NCI-H1105 treated with DMSO at 0.1 percent for 48 hours (cell line): ENCODE results near the gene LIPC.

ENCODE experiments used
- DNase-seq: peaks from one replicate; lab custom pipeline; 2025; lab: John Stamatoyannopoulos, UW

Gene LIPC

DNA sequence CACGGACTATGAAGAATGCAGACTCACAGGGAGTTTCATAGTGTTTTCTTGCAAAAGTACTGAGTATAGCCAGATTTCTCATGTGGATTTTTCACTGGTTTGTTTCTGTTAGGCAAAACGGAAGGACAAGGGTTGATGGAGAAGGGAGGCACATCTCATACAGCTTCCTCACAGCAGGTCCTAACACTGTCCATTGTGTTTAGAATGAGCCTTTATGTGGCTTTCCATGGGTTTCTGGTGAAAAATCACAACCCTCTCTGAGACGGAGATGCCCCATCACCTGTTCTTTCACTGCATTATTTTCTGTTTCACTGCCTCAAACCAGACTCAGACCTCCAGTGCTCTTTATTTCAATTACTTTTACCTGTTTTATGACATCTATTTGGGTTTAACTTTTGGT lies 25.0 kb upstream of the LIPC start:
- no peak for DNase-seq

DNA sequence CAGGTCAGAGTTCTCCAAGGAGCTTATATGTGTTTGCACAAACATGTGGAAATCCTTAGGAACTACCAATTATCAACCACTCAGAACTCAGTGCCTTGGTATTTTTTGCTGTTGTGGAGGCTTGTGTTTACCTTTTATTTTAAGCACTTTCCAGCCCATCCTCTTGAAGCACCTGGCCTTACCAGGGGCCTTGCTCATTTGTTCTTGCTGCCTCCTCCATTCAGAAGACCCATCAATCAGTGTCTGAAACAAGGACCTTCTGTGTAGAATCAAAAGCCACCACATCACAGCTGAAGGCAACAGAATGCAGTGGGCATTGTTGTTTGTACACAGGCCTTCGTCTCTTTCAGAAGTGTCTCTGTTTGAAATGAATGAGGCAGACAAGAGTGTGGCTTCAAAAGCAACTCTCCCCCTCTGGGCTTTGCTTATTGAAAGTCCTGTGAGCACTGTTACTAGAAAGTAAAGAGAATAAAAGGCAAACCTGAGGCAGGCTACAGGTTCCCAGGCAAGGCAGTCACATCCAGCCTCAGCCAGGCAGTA lies 24.5 kb upstream of the LIPC start:
- DNase-seq: no peak

DNA sequence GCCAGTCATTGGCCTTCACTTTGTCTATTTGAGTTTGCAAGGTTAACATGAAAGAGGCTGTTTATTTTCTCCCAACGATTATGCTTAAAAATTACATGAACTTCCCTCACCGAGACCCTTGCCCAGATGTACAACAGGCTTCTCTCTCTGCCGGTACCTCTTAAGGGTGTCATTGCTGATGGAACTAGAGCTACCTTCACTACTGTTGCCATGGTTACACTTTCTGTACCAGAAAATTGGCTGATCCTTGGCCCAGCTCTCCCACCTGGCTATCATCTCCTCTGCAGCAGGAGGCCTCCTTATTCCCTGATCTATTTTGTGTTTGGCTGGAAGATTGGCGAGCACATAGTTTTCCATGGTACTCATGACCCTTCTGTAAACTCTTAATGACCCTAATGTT lies 24.0 kb upstream of the LIPC start:
- DNase-seq: peak; percentile 16

DNA sequence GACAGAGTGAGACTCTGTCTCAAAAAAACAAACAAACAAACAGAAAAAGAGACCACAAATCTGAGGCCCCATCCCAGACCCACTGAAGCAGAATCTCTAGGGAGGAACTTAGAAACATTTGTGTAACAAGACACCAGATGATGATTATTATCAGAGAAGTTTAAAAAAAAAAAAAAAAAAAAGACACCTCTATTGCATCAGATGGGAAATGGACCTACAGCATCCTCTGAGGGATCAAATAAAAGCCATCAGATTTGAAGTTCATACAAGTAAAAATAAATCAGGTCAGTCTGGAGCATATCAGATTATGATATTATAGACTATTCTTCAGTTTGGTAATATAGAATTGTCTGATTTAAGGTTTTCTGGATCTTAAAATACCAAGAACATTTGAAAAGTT lies 21.9 kb upstream of the LIPC start:
- no peak for DNase-seq

DNA sequence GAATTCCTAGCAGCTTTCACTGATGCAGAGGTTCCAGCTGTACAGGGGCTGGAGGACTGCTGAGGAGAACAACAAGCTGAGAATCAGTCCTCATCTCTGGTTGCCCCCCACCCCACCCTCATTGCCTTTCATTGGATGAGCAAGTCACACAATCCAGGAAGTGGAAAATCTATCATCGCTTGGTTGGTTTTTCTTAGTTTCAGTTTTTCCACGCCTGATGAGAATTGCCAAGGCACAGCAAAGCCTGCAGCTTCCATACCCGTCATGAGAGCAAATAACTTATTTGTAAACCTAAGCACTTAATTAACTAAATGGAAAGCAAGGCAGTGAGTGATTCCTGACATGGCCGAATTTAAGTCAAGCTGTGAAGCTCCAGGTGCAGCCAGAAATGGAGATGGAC lies 21.4 kb upstream of the LIPC start:
- no peak for DNase-seq

GRCh38 chr15:58413253-58413652 lies 18.5 kb upstream of the LIPC start:
- no peak for DNase-seq

DNA sequence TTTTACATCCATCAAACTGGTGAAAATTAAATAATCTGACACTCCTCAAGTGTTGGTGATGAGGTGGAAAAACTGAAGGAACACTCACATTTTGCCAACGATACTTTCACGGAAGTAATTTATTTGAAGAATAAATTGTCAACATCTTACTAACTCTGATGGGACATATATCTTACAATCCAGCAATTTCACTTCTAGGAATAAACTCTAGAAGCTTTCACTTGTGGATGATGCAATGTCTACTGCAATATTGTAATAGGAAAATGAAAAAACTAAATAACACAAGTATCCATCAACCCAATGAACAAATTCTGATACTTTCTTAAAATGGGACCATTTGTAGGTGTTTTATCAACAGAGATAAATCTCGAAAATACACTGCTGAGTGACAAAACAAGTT lies 16.2 kb upstream of the LIPC start:
- no peak for DNase-seq

DNA sequence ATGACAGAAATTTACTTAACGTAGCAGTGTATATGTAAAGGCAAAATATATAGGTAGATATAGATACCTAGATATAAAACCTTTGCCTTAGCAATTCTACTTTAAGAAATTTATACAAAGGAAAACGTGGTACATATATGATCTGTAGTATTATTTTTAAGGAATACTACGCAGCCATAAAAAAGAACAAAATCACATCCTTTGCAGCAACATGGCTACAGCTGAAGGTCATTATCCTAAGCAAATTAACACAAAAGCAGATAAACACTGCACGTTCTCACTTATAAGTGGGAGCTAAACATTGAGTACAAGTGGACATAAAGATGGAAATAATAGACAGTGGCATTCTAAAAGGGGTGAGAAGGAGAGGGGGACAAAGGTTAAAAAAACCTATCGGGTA lies 14.8 kb upstream of the LIPC start:
- DNase-seq: no peak

- DNase-seq: no peak
These were observed 13.7 kb upstream of the LIPC start for GRCh38 chr15:58418135-58418534.

- DNase-seq: no peak
These were observed 11.8 kb upstream of the LIPC start for GRCh38 chr15:58419803-58420524.

- no peak for DNase-seq
These were observed 11.2 kb upstream of the LIPC start for GRCh38 chr15:58420579-58421043.

GRCh38 chr15:58423205-58423604 lies 8.6 kb upstream of the LIPC start:
- DNase-seq: no peak

DNA sequence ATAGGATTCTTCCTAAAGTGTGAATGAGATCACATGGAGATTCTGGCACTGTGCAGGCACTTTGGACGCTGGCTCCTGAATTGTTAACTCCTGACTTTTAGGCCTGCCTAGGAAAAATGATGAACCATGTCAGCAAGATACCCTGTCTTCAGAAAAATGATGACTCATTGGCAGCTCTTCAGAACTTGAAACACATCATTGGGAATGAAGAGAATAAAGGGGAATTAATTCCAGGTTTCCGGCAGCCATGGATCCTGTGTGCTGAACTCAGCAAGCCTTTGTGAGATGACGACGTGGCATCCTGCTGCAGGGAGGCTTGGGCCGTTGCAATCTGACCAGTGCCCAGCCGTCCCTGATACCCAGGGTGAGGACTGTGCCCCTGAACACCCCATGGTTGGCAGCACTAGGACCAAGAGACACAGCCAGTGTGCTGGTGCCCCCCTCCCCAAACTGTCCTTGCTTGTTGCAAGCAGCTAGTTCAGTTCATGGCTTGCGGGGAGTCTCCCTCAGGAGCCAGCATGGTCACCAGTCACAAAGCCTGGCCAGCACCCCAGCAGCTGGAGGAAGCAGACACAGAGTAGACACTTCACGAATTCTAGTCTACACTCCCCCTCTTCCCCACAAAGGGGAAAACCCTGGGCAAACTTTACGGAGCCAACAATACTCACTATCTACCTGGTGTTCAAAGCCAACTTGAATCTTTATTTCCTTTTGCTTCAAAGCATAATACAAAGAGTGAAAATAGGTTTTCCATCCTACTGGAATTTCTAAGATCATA lies 7.8 kb upstream of the LIPC start:
- DNase-seq: no peak

- DNase-seq: no peak
These were observed 7.1 kb upstream of the LIPC start for GRCh38 chr15:58424722-58425121.

DNA sequence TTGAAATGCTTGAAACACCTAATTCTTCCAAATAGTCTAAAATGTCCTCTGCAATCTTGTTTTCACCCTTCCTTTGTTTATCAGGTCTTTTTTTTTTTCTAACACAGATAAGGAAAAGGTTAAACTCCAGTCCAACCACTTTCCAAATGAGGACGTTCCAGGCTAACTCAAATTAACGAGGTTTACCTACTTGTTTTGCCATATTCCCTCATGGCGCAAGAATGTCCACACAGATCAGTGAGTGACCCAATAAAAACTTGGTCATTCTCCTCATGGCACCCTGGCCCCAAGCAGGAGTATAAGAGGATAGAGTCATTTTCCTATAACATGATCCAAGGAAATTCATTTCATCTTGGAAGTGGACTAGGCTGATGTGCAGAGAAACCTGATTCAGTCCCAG lies 6.6 kb upstream of the LIPC start:
- DNase-seq: no peak

GRCh38 chr15:58425834-58426233 lies 6.0 kb upstream of the LIPC start:
- DNase-seq: no peak

- no peak for DNase-seq
These were observed 5.3 kb upstream of the LIPC start for GRCh38 chr15:58426501-58426900.

DNA sequence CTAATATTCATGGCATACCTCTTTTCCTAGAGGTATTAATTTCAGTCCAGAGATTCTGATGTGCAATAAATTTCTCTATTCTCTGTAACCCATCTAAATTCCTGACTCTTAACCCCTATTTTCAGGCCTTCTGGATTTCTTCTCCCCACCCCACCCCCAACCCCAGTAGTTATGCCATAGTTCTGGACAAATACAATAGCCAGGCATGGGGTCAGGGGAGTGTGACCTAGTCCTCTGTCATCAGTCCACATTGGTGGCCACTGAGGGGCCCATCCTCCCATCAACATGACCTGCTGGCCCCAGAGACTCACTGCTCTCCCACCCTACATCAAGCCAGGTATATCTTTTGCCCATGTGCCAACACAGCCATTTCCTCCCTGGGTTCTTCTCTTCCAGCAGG lies 3.8 kb upstream of the LIPC start:
- no peak for DNase-seq

DNA sequence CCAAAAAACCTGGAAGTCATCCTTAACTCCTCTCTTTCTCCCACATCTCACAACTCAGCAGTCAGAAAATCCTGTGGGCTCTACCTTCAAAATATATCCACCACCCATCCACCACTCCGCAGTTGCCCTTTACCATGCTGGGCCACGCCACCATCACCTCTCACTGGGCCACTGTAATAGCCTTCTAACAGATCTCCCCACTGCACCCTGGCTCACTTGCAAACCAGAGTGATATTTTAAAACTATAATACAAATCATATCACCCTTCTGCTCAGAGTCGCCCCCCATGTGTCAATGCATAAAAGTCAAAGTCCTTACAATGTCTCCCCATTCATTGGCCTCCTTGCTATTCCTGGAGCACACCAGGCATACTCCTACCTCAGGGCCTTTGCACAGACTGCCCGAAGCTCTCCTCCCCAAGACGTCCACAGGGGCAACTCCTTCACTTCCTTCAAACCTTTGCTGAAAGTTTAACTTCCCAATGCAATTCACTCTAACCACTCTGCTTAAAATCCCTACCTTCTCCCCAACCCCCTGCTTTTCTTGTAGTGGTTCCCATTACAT lies 1.5 kb upstream of the LIPC start:
- DNase-seq: no peak

- no peak for DNase-seq
These were observed 610 bp downstream of the LIPC start for GRCh38 chr15:58432401-58432800.

GRCh38 chr15:58433597-58434333 lies 2.0 kb downstream of the LIPC start:
- no peak for DNase-seq

DNA sequence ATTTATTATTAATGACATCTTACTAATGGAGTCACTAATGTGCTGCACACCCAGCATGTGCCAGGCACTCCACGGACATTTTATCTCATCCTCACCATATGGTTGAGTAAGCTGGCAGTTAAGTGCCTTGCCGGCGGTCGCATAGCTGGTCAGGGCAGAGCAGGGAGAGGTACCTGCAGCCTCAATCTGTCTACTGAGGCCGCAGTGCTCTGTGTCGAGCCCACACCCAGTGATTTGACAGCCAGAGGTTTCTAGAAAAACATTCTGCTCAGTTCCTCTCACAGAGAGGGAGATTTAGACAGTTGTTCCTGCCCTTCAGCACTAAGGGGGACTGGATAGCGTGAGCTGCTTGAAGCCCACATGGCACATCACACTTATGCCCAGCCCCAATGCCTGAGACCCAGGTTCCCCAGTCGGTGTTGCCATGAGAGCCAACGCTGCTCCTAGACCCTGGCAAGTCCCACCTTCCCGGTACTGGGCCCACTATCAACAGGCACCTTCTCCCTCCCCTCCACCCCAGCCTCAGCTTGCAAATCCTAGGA lies 2.6 kb downstream of the LIPC start:
- DNase-seq: no peak
